Osteoblast (primary cell): ENCODE measurements around the gene THBS2. TPM values are rescaled to one million over a fixed set of nuclear protein-coding genes. Genes with fewer than 3 reads are reported as not detected.
"Not testable (repeated sequence)": the region's sequence is repeated elsewhere in the genome, so short reads cannot be mapped to it uniquely, and the experiment has no call there.

Experiments
- DNase-seq: peaks from one replicate; pipeline ENCODE4 v3.0.0; 2011; ENCODE audit warnings: low spot score, mixed read lengths; ENCODE audit not compliant: insufficient read length; ENCODE audit errors: missing footprints
- H2AFZ ChIP-seq: 2 replicates; pipeline ENCODE4 v1.6.0; 2011; ENCODE audit warnings: mild to moderate bottlenecking, low read length
- H3K27ac ChIP-seq: 2 replicates; pipeline ENCODE4 v1.5.1; 2011; ENCODE audit warnings: mild to moderate bottlenecking, low read depth, low read length, moderate library complexity
- H3K27me3 ChIP-seq: 2 replicates; pipeline ENCODE4 v1.6.0; 2012; ENCODE audit warnings: mild to moderate bottlenecking, control low read depth, inconsistent platforms, low read length, moderate library complexity; ENCODE audit not compliant: insufficient read depth
- H3K36me3 ChIP-seq: 2 replicates; pipeline ENCODE4 v1.5.1; 2011; ENCODE audit warnings: mild to moderate bottlenecking, low read length, control low read depth, moderate library complexity; ENCODE audit not compliant: insufficient read depth
- H3K4me1 ChIP-seq: 2 replicates; pipeline ENCODE4 v1.5.1; 2011; ENCODE audit warnings: mild to moderate bottlenecking, low read length, control low read depth, moderate library complexity; ENCODE audit not compliant: insufficient read depth
- H3K4me2 ChIP-seq: 2 replicates; pipeline ENCODE4 v1.6.0; 2011; ENCODE audit warnings: mild to moderate bottlenecking, low read length; ENCODE audit not compliant: insufficient read depth
- H3K4me3 ChIP-seq: fragments of 200-600 bp; sonication (generic); 3 replicates; pipeline ENCODE4 v1.5.1; 2012; ENCODE audit warnings: mild to moderate bottlenecking, low read length, inconsistent platforms; ENCODE audit not compliant: insufficient read depth
- H3K79me2 ChIP-seq: 2 replicates; pipeline ENCODE4 v1.6.0; 2012; ENCODE audit warnings: mild to moderate bottlenecking, low read length, control low read depth, inconsistent platforms; ENCODE audit not compliant: insufficient read depth
- H3K9me3 ChIP-seq: 2 replicates; pipeline ENCODE4 v1.5.1; 2011; ENCODE audit warnings: low read depth, low read length, control low read depth
- H4K20me1 ChIP-seq: 2 replicates; pipeline ENCODE4 v1.6.0; 2012; ENCODE audit warnings: mild to moderate bottlenecking, low read length, control low read depth; ENCODE audit not compliant: insufficient read depth
- CTCF ChIP-seq: IDR thresholded peaks from 2 replicates; pipeline ENCODE4 v1.5.1; 2011; ENCODE audit warnings: mild to moderate bottlenecking, low read depth, low read length, moderate library complexity; ENCODE audit errors: extremely low read depth
- total RNA-seq: library from RNA; depleted of rRNA; stranded (reverse); fragments of >200 nt; gene quantifications from 2 replicates; pipeline ENCODE4 v1.2.3, GENCODE V29; 2012

Gene THBS2
- total RNA-seq, 1 donor: 1,498 TPM

DNA sequence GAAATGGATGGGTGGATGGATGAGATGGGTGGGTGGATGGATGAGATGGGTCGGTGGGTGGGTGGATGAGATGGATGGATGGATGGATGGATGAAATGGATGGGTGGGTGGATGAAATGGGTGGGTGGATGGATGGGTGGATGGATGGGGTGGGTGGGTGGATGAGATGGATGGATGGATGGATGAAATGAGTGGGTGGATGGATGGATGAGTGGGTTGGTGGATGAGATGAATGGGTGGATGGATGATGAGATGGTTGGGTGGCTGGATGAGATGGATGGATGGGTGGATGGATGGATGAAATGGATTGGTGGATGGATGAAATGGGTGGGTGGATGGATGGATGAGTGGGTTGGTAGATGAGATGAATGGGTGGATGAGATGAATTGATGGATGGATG lies 35.7 kb downstream of the THBS2 start:
- peaks cover 88% of the 10 kb centered on the region for H3K36me3 ChIP-seq

GRCh38 chr6:169216830-169217229 lies 36.8 kb downstream of the THBS2 start:
- no peak for DNase-seq
- H3K36me3 ChIP-seq: peaks cover 76% of the 10 kb centered on the region
- H3K27me3 ChIP-seq: no peaks in the 10 kb centered on the region
- no peaks in the 10 kb centered on the region for H3K9me3 ChIP-seq
- peak overlapping the region; percentile 93 for H3K27ac ChIP-seq
- no peak overlapping the region for H3K4me3 ChIP-seq
- H2AFZ ChIP-seq: no peak overlapping the region
- no peak for TF ChIP-seq CTCF
- no peaks in the 10 kb centered on the region for H3K79me2 ChIP-seq
- peaks cover 37% of the 10 kb centered on the region for H3K4me1 ChIP-seq
- no peak overlapping the region for H3K4me2 ChIP-seq
- H4K20me1 ChIP-seq: no peaks in the 10 kb centered on the region

More for the DNA sequence above, 35.7 kb downstream of the THBS2 start:
- no peak for TF ChIP-seq CTCF
- H3K4me3 ChIP-seq: no peak overlapping the region
- no peaks in the 10 kb centered on the region for H3K27me3 ChIP-seq
- H3K9me3 ChIP-seq: no peaks in the 10 kb centered on the region
- no peak overlapping the region for H2AFZ ChIP-seq
- DNase-seq: no peak
- no peaks in the 10 kb centered on the region for H3K79me2 ChIP-seq
- H3K27ac ChIP-seq: no peak overlapping the region
- H3K4me2 ChIP-seq: no peak overlapping the region
- peaks cover 37% of the 10 kb centered on the region for H3K4me1 ChIP-seq
- no peaks in the 10 kb centered on the region for H4K20me1 ChIP-seq

DNA sequence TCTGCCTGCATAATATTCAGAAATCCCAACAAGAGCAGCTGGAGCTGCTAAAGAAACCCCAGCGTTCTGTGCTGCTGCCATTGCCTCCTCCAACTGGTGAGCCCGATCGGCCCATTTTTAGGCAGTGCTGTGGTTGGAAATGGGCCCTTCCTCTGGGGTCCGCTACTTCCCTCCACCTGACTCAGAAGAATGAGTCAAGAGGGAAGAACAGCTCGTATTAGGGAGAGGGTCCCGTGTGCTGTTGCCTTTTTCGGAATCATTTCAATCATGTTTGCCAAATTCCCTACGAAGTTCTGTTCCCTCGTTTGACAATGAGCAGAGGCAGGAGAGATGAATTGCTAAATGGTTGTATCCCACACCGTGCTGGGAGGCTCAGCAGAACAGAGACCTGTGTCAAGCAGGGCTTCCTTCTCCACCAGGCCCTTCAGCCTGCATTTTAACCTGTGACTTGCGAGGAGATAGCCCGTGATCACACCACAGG lies 38.4 kb downstream of the THBS2 start:
- Histone ChIP-seq H3K79me2 (no peaks in the 10 kb centered on the region), H3K4me2 (peak overlapping the region; percentile 33), H3K4me3 (peak overlapping the region; percentile 17), H3K27ac (peak overlapping the region; percentile 93), H3K9me3 (no peaks in the 10 kb centered on the region), H3K36me3 (peaks cover 60% of the 10 kb centered on the region), H4K20me1 (no peaks in the 10 kb centered on the region), H3K27me3 (no peaks in the 10 kb centered on the region), H2AFZ (peak overlapping the region; percentile 49), H3K4me1 (peaks cover 37% of the 10 kb centered on the region)
- TF ChIP-seq CTCF: no peak
- peak; percentile 39 for DNase-seq

DNA sequence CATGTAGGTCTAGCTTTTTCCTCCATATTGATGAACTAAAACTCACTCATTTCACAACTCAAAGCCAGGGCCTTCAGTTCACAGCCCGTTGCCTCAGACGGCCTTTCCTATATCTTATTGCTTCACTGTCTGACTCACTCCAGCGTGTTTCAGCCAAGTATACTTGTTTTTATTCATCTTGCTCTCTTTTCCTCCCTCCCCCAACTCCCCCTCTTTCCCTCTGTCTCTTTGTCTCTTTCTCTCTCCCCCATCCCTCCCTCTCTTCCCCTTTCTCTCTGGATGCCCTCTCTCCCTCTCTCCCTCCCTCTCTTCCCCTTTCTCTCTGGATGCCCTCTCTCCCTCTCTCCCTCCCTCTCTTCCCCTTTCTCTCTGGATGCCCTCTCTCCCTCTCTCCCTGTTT lies 38.9 kb downstream of the THBS2 start:
- H4K20me1 ChIP-seq, H3K79me2 ChIP-seq, H3K27me3 ChIP-seq, H3K9me3 ChIP-seq, H3K4me3 ChIP-seq: not testable (repeated sequence)
- H3K4me2 ChIP-seq: peak overlapping the region; percentile 33
- H3K27ac ChIP-seq: peak overlapping the region; percentile 93
- peak overlapping the region; percentile 49 for H2AFZ ChIP-seq
- H3K4me1 ChIP-seq: peaks cover 37% of the 10 kb centered on the region
- peaks cover 56% of the 10 kb centered on the region for H3K36me3 ChIP-seq
- DNase-seq: peak; percentile 91
